ENCODE results near the gene CBX1. TPM values are rescaled to one million over a fixed set of nuclear protein-coding genes. Genes with fewer than 3 reads are reported as not detected.
A peak's percentile ranks its signal among the peaks of the same experiment; 100 is the strongest.

Gene CBX1
- total and polyA plus RNA-seq, 10 of the 15 experiments (the other 5 are each of a cell fraction or from before 2014, with no cell fraction given), result 11.8 to 99.2 (median 43.5) TPM

DNA sequence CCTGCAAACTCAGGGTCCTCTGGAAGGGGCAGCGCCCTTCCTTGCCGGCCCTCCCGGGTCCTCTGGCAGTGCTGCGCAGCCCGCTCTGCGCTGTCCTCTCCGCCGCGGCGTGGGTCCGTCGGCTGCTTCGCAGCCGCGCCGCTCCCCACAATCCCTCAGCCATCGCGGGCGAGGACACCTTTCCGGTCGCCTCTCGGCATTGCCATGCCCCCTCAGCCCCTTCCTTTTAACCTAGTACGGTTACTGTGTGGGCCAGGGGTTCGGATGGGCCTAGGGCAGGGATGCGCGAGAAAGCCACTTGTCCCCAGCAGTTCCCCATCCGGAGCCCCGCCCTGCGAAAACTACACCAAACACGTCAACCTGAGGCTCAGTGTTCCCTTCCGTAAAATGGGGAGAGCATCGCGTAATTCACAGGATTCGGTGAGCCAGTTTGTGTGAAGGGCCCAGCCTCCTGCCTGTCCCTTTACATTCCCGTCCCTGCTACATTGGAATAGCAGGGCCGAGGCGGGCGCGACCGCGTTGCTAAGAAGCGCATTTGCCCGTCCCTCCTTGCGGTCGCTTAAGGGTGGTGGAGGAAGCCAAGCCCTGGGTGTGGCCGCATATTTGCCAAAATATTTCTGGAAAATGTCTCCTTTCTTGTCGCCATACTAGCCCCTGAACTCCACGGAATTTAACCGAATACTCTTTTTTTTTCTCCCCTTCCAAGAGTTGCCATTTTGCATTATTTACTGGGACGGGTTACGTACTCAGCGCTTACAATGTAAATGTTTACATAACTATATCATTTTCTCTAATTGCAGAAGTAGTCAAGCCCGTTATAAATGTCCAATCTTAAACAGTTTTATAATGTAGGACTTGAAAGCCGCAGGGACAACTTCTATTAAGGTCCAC is 76.9 kb downstream of the CBX1 start (continued):
- TF ChIP-seq, protein P1, sequence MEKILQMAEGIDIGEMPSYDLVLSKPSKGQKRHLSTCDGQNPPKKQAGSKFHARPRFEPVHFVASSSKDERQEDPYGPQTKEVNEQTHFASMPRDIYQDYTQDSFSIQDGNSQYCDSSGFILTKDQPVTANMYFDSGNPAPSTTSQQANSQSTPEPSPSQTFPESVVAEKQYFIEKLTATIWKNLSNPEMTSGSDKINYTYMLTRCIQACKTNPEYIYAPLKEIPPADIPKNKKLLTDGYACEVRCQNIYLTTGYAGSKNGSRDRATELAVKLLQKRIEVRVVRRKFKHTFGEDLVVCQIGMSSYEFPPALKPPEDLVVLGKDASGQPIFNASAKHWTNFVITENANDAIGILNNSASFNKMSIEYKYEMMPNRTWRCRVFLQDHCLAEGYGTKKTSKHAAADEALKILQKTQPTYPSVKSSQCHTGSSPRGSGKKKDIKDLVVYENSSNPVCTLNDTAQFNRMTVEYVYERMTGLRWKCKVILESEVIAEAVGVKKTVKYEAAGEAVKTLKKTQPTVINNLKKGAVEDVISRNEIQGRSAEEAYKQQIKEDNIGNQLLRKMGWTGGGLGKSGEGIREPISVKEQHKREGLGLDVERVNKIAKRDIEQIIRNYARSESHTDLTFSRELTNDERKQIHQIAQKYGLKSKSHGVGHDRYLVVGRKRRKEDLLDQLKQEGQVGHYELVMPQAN (conservative IDR thresholded peaks at IDR 0.05), result peak; percentile 82; the same call in 1 of the 2 replicates
- TF ChIP-seq RCOR1 (conservative IDR thresholded peaks at IDR 0.05; ENCODE audit: low read depth, low read length) (no peak), RB1 (IDR thresholded peaks at IDR 0.05; ENCODE audit: borderline replicate concordance) (peak; percentile 45; the same call in 1 of the 2 replicates), NFXL1 (IDR thresholded peaks at IDR 0.05; ENCODE audit: borderline replicate concordance) (0 out of 2 replicates have a peak, but pooled peaks have one; percentile 38), RFX5 (IDR thresholded peaks at IDR 0.05; ENCODE audit: low read depth, low read length) (no peak), RUNX3 (IDR thresholded peaks at IDR 0.05; ENCODE audit: low read length) (peak; percentile 33; the same call in 1 of the 2 replicates), POLR2AphosphoS2 (IDR thresholded peaks at IDR 0.05; ENCODE audit: low read depth, low read length) (no peak), ZNF384 (IDR thresholded peaks at IDR 0.05; ENCODE audit: borderline replicate concordance, low read depth, low read length) (no peak), SMARCA5 (IDR thresholded peaks at IDR 0.05) (peak; percentile 85), ATF7 (IDR thresholded peaks at IDR 0.05; ENCODE audit: low read depth) (no peak), HDAC2 (IDR thresholded peaks at IDR 0.05) (no peak), SUZ12 (IDR thresholded peaks at IDR 0.05; ENCODE audit: unreplicated experiment) (no peak), NFIC (IDR thresholded peaks at IDR 0.05; ENCODE audit: low read depth, low read length) (no peak), HDAC6 (IDR thresholded peaks at IDR 0.05; ENCODE audit: unreplicated experiment) (no peak), NFYA (IDR thresholded peaks at IDR 0.05; ENCODE audit: borderline replicate concordance, low read depth, low read length) (no peak), PAX8 (IDR thresholded peaks at IDR 0.05) (no peak), ZNF217 (IDR thresholded peaks at IDR 0.05) (peak; percentile 58; the same call in 1 of the 2 replicates), IRF3 (IDR thresholded peaks at IDR 0.05) (no peak), CREB1 (IDR thresholded peaks at IDR 0.05; ENCODE audit: low read depth) (0 out of 2 replicates have a peak, but pooled peaks have one; percentile 8)
- TF ChIP-seq, protein P2, sequence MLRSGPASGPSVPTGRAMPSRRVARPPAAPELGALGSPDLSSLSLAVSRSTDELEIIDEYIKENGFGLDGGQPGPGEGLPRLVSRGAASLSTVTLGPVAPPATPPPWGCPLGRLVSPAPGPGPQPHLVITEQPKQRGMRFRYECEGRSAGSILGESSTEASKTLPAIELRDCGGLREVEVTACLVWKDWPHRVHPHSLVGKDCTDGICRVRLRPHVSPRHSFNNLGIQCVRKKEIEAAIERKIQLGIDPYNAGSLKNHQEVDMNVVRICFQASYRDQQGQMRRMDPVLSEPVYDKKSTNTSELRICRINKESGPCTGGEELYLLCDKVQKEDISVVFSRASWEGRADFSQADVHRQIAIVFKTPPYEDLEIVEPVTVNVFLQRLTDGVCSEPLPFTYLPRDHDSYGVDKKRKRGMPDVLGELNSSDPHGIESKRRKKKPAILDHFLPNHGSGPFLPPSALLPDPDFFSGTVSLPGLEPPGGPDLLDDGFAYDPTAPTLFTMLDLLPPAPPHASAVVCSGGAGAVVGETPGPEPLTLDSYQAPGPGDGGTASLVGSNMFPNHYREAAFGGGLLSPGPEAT (IDR thresholded peaks at IDR 0.05; ENCODE audit: low read depth), result no peak
